GM18505 (cell line): ENCODE data around the gene KDM4C.
"Not testable (repeated sequence)": the region's sequence is repeated elsewhere in the genome, so short reads cannot be mapped to it uniquely, and the experiment has no call there.

ENCODE experiments used
- ATAC-seq: cut with Tn5 transposase; IDR thresholded peaks from one replicate; pipeline ENCODE4 v1.9.1; 2021; ENCODE audit not compliant: unreplicated experiment
- POLR2A ChIP-seq: IDR thresholded peaks from 4 replicates; pipeline ENCODE4 v1.6.1; 2011; ENCODE audit warnings: borderline replicate concordance; ENCODE audit not compliant: insufficient read depth, insufficient read length; ENCODE audit errors: extremely low read depth

The KDM4C gene

GRCh38 chr9:7174884-7175283 is 417.1 kb downstream of the KDM4C start:
- ATAC-seq = no peak
- TF ChIP-seq POLR2A = no peak

GRCh38 chr9:7176561-7176960 is 418.8 kb downstream of the KDM4C start:
- ATAC-seq = no peak
- TF ChIP-seq POLR2A = no peak

GRCh38 chr9:7177383-7177782 is 419.6 kb downstream of the KDM4C start:
- no peak for TF ChIP-seq POLR2A
- no peak for ATAC-seq

- ATAC-seq = no peak
- no peak for TF ChIP-seq POLR2A
Measured at GRCh38 chr9:7178729-7179128, 421.0 kb downstream of the KDM4C start.

- ATAC-seq = no peak
- TF ChIP-seq POLR2A = no peak
Measured at GRCh38 chr9:7180247-7180646, 422.5 kb downstream of the KDM4C start.

- ATAC-seq = not testable (repeated sequence)
Measured at GRCh38 chr9:7183139-7183538, 425.4 kb downstream of the KDM4C start.

GRCh38 chr9:7185612-7186011 is 427.8 kb downstream of the KDM4C start:
- TF ChIP-seq POLR2A = no peak
- no peak for ATAC-seq

GRCh38 chr9:7186175-7186574 is 428.4 kb downstream of the KDM4C start:
- no peak for TF ChIP-seq POLR2A
- ATAC-seq = no peak

GRCh38 chr9:7192266-7192665 is 434.5 kb downstream of the KDM4C start:
- ATAC-seq = no peak
- no peak for TF ChIP-seq POLR2A

GRCh38 chr9:7195526-7195925 is 437.8 kb downstream of the KDM4C start:
- no peak for ATAC-seq
- TF ChIP-seq POLR2A = no peak

GRCh38 chr9:7196467-7196866 is 438.7 kb downstream of the KDM4C start:
- no peak for TF ChIP-seq POLR2A
- ATAC-seq = no peak

GRCh38 chr9:7201196-7201595 is 443.4 kb downstream of the KDM4C start:
- no peak for ATAC-seq
- TF ChIP-seq POLR2A = no peak

GRCh38 chr9:7205806-7206205 is 448.0 kb downstream of the KDM4C start:
- no peak for TF ChIP-seq POLR2A
- ATAC-seq = no peak

GRCh38 chr9:7206221-7206758 is 448.5 kb downstream of the KDM4C start:
- TF ChIP-seq POLR2A = no peak
- ATAC-seq = no peak

- no peak for TF ChIP-seq POLR2A
- ATAC-seq = no peak
Measured at GRCh38 chr9:7209016-7209715, 451.4 kb downstream of the KDM4C start.

GRCh38 chr9:7209990-7210389 is 452.2 kb downstream of the KDM4C start:
- TF ChIP-seq POLR2A = no peak

More at GRCh38 chr9:7209990-7210389, 452.2 kb downstream of the KDM4C start:
- no peak for ATAC-seq
